GM19099 (cell line): Measurements from ENCODE around the gene HOMER2.

ENCODE experiments used
- POLR2A ChIP-seq: IDR thresholded peaks from 3 replicates; pipeline ENCODE4 v1.6.1; 2011; ENCODE audit warnings: low read depth; ENCODE audit not compliant: insufficient read length; ENCODE audit errors: extremely low read depth

HOMER2 gene

DNA sequence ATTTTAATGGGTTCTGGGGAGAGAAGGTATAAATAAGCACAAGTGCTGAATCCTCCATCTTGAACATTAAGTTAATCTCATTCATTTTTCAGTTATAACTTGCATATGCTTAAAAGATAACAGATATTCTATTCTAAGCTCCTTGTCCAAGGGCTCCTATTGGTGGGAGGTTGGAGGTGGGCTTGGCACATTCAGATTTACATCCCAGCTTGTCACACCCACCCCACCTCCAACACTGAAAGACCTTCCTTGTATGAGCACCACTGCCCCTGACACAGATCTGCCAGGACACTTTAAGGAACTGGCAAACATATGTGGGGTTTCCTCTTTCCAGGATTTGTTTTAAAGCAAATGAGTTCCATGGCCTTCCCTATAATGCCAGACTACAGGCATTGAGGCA lies 30.6 kb downstream of the HOMER2 start:
- no peak for TF ChIP-seq POLR2A

GRCh38 chr15:82921242-82921641 lies 31.3 kb downstream of the HOMER2 start:
- no peak for TF ChIP-seq POLR2A

- no peak for TF ChIP-seq POLR2A
Measured at GRCh38 chr15:82919231-82919886, 33.2 kb downstream of the HOMER2 start.

GRCh38 chr15:82918607-82919230 lies 33.8 kb downstream of the HOMER2 start:
- TF ChIP-seq POLR2A: no peak

GRCh38 chr15:82918162-82918561 lies 34.4 kb downstream of the HOMER2 start:
- TF ChIP-seq POLR2A: no peak

- TF ChIP-seq POLR2A: no peak
Measured at GRCh38 chr15:82917249-82917648, 35.3 kb downstream of the HOMER2 start.

- no peak for TF ChIP-seq POLR2A
Measured at GRCh38 chr15:82916161-82916952, 36.2 kb downstream of the HOMER2 start.

- TF ChIP-seq POLR2A: no peak
Measured at GRCh38 chr15:82914396-82914795, 38.1 kb downstream of the HOMER2 start.

GRCh38 chr15:82911458-82911857 lies 41.1 kb downstream of the HOMER2 start:
- no peak for TF ChIP-seq POLR2A

GRCh38 chr15:82910721-82911120 lies 41.8 kb downstream of the HOMER2 start:
- no peak for TF ChIP-seq POLR2A

DNA sequence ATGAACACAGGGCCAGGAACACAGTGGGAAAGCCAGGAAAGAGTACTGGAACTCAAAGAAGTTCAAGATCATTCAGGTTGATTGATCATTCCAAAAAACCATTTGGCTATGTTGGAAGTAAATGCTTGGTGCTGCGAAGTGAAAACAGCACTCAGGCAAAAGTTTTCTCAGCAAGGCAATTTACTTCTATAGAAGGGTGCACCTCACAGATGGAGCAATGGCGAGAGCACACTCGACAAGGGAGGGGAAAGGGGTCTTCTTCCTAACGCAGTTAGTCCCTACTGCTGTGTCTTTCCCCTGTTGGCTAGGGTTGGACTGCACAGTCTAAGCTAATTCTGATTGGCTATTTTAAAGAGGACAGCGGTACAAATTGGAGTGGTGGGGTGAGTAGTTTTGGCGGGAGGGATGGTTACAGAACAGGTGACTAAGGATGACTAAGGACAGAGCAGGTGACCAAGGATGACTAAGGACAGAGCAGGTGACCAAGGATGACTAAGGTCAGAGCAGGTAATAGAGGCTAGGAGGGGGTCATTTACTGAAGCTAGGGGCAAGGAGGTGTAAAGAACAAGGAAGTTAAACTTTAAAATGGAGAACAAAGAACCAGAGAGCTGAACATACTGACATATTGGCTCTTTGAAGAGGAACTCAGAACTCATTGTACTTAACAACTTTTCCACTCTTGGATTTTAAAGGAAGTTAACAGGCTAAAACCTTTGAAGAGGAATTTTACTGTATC lies 43.3 kb downstream of the HOMER2 start:
- TF ChIP-seq POLR2A: no peak

DNA sequence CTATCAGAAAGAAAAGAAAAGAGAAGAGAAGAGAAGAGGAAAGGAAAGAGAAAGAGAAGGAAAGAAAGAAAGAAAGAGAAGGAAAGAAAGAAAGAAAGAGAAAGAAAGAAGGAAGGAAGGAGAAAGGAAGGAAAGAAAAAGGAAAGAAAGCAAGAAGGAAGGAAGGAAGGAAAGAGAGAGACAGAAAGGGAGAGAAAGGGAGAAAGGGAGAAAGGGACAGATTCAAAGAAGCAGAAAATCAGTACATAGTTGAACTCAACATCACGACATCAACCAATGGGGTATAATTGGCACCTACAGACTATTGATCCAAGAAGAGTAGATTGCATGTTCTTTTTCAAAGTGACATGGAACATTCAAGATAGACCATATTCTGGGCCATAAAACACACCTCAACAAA lies 45.2 kb downstream of the HOMER2 start:
- TF ChIP-seq POLR2A: no peak

DNA sequence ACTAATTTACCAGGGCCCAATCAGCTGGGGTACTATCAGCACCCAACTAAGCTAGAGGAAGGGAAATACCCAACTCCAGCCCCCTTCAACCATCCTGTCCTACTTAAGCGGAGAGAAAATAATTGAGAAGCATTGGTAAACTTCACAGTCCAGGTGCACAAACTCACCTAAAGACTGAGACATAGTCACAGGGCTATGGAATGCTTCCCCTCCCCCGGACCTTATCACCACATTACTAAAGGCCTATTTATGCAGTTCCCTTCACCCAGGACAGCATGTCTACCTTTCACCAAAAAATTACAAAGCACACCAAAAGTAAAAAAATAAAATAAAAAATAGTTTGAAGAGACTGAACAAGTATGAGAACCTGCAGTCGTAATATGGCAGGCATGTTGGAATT lies 47.9 kb downstream of the HOMER2 start:
- TF ChIP-seq POLR2A: no peak

GRCh38 chr15:82903511-82903910 lies 49.0 kb downstream of the HOMER2 start:
- no peak for TF ChIP-seq POLR2A

GRCh38 chr15:82901114-82901805 lies 51.3 kb downstream of the HOMER2 start:
- TF ChIP-seq POLR2A: no peak
